Measurements from ENCODE around the gene GFOD2.
A peak's percentile ranks its signal among the peaks of the same experiment; 100 is the strongest.

Gene GFOD2

GRCh38 chr16:67645397-67646121 lies 73.6 kb downstream of the GFOD2 start:
- no peak for DNase-seq (ENCODE audit: low read depth)
- TF ChIP-seq, protein P1, sequence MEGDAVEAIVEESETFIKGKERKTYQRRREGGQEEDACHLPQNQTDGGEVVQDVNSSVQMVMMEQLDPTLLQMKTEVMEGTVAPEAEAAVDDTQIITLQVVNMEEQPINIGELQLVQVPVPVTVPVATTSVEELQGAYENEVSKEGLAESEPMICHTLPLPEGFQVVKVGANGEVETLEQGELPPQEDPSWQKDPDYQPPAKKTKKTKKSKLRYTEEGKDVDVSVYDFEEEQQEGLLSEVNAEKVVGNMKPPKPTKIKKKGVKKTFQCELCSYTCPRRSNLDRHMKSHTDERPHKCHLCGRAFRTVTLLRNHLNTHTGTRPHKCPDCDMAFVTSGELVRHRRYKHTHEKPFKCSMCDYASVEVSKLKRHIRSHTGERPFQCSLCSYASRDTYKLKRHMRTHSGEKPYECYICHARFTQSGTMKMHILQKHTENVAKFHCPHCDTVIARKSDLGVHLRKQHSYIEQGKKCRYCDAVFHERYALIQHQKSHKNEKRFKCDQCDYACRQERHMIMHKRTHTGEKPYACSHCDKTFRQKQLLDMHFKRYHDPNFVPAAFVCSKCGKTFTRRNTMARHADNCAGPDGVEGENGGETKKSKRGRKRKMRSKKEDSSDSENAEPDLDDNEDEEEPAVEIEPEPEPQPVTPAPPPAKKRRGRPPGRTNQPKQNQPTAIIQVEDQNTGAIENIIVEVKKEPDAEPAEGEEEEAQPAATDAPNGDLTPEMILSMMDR (IDR thresholded peaks at IDR 0.05; ENCODE audit: low read length, missing control alignments), result no peak
- no peak overlapping the region for H3K4me3 ChIP-seq (replicated peaks; ENCODE audit: low read depth, low read length)

DNA sequence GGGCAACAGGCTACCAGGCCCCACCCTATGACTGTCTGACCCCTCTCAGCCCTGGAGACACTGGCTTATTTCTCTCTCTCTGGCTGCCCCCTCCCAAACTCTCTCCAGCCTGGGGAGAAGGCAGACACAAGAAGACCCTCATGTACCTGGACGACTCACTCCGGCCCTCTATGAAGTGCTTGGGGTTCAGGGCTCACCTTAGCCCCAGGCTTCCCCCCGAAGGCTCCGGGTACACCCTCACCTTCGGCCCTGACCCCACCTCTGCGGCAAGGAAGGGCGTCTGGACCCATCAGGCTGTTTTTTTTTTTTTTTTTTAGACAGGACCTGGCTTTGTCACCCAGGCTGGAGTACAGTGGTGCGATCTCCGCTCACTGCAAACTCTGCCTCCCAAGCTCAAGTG lies 75.1 kb downstream of the GFOD2 start:
- TF ChIP-seq, protein P1 (IDR thresholded peaks at IDR 0.05; ENCODE audit: low read length, missing control alignments), result no peak
- H3K4me3 ChIP-seq (replicated peaks; ENCODE audit: low read depth, low read length), result no peak overlapping the region
- no peak for DNase-seq (ENCODE audit: low read depth)

DNA sequence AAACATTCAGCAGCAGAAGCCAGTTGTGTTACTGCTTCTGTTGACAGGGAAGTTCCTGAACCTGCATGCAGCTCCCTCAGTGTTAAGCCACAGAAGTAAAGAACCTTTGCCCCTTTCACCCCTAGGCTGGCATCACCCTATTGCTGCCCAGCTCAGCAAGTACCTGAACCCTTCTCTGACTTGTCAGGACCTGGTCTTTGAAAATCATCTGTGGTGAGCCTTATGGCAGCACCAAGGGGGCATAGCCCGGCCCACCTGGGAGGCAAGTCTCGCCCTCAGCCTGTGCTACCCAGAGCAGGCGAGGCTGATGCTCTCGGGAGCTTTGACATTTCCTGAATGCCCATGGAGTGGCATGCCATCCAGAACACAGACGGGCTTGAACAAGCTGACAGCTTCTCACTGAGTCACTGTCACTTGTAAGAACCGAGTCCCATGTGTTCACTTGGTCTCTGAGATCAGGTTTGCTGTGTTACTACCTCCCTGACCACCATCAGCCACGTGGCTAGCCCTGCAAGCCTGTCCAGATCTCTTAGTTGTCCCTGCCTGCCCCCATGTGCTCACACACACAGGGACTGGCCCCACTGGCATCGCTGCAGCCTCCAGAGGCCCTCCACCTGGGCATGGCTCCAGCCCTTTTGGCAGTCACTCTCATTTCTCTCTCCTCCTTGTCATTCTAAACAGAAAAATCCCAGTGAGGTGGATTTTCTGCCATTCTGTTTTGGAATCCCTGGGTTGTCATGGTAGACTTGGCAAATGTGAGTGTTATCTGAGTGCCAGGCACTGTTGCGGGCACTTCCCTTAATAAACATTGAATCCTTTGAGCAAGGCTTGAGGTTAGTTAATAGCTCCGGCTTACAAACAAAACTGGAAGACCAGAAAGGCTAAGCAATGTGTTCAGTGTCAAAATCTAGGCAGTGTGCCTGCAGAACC lies 77.1 kb downstream of the GFOD2 start:
- no peak overlapping the region for H3K4me3 ChIP-seq (replicated peaks; ENCODE audit: low read depth, low read length)
- peak; percentile 47 for DNase-seq (ENCODE audit: low read depth)
- TF ChIP-seq, protein P1 (IDR thresholded peaks at IDR 0.05; ENCODE audit: low read length, missing control alignments), result no peak

DNA sequence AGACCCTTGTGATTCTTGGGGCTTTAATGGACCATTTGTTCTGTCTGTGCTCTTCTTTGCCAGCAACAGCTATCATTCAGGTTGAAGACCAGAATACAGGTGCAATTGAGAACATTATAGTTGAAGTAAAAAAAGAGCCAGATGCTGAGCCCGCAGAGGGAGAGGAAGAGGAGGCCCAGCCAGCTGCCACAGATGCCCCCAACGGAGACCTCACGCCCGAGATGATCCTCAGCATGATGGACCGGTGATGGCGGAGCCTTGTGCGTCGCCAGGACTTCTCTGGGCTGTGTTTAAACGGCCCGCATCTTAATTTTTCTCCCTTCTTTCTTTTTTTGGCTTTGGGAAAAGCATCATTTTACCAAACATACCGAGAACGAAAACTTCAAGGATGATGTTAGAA lies 81.5 kb downstream of the GFOD2 start:
- TF ChIP-seq, protein P1 (IDR thresholded peaks at IDR 0.05; ENCODE audit: low read length, missing control alignments), result no peak
- DNase-seq (ENCODE audit: low read depth), result no peak
- no peak overlapping the region for H3K4me3 ChIP-seq (replicated peaks; ENCODE audit: low read depth, low read length)

- no peak overlapping the region for H3K4me3 ChIP-seq (replicated peaks; ENCODE audit: low read depth, low read length)
- no peak for DNase-seq (ENCODE audit: low read depth)
- TF ChIP-seq, protein P1 (IDR thresholded peaks at IDR 0.05; ENCODE audit: low read length, missing control alignments), result no peak
Measured at GRCh38 chr16:67636713-67637112, 82.4 kb downstream of the GFOD2 start.

DNA sequence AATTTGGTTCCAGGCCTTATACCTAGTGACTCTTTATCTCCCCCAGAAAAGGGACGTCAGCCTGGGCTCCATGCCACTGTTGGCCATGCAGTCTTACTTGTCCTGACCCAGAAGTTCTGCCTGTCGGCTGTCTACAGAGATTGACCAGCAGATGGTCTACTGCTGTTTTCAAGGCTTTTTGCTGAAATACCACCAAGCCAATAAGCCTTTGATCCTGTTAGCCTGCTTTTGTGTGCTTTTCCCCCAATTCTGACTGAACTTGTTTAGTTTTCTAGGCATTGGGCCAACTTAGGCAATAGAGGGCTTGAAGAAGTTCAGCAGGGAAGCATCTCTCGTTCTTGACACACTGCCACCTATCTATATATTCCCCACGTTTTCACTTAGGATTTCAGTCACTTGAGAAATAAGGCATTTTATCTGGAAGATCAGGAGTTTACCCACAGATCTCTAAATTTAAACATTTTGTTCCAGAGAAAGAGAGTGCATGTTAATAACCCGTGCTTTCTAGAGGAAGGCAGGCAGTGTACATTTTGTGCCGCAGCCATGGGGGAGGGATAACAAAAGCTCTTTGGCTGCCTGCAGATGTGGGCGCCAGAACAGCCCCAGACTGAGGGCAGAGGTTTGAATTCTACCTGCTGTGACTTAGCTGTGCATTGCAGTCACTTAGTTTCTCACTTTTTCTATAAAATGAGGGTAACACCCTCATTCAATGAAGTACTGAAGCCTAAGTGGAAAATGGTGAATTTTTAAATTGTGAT lies 86.5 kb downstream of the GFOD2 start:
- TF ChIP-seq, protein P1 (IDR thresholded peaks at IDR 0.05; ENCODE audit: low read length, missing control alignments), result no peak
- peak; percentile 54 for DNase-seq (ENCODE audit: low read depth)
- no peak overlapping the region for H3K4me3 ChIP-seq (replicated peaks; ENCODE audit: low read depth, low read length)

Data from fibroblast of pulmonary artery (primary cell).